Astrocyte (in vitro differentiated cells and primary cell): ENCODE data around the gene RAD51B.

Experiments
- EZH2 ChIP-seq: IDR thresholded peaks from 2 replicates; pipeline ENCODE4 v1.6.1; 2012; ENCODE audit warnings: mild to moderate bottlenecking, low read length, inconsistent platforms; ENCODE audit not compliant: insufficient read depth
- TF ChIP-seq, protein P1 (sequence below): IDR thresholded peaks from 2 replicates; pipeline ENCODE4 v1.5.1; 2011; ENCODE audit warnings: low read depth, mild to moderate bottlenecking, inconsistent platforms, low read length, moderate library complexity; ENCODE audit not compliant: insufficient read depth

DNA sequence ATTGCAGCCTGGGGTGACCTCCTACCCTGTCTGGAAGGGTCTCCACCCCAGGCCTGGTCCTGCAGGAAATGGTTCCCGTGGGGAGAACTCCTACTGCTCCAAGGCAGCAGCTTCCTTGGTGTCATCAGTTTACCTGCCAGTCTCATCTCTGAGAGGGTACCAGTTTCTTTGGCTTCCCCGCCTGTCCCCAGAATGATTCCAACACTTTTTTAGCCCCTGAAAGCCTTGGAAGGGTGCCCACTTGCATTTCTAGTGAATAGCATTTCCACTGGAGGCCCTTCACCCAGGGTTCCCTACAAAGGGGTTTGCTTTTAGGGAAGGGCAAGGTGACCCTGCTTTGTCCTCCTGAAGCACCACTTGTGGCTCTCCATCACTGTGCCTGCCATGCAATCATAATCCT is 689.0 kb downstream of the RAD51B start:
- TF ChIP-seq, protein P1, sequence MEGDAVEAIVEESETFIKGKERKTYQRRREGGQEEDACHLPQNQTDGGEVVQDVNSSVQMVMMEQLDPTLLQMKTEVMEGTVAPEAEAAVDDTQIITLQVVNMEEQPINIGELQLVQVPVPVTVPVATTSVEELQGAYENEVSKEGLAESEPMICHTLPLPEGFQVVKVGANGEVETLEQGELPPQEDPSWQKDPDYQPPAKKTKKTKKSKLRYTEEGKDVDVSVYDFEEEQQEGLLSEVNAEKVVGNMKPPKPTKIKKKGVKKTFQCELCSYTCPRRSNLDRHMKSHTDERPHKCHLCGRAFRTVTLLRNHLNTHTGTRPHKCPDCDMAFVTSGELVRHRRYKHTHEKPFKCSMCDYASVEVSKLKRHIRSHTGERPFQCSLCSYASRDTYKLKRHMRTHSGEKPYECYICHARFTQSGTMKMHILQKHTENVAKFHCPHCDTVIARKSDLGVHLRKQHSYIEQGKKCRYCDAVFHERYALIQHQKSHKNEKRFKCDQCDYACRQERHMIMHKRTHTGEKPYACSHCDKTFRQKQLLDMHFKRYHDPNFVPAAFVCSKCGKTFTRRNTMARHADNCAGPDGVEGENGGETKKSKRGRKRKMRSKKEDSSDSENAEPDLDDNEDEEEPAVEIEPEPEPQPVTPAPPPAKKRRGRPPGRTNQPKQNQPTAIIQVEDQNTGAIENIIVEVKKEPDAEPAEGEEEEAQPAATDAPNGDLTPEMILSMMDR: no peak
- TF ChIP-seq EZH2: no peak
